Smooth muscle cell (in vitro differentiated cells): ENCODE results near the gene EEF1A1. TPM values are rescaled to one million over a fixed set of nuclear protein-coding genes. Genes with fewer than 3 reads are reported as not detected.
A peak's percentile ranks its signal among the peaks of the same experiment; 100 is the strongest.
"Not testable (repeated sequence)": the region's sequence is repeated elsewhere in the genome, so short reads cannot be mapped to it uniquely, and the experiment has no call there.

Experiments
- DNase-seq: peaks from one replicate; lab custom pipeline; 2025; ENCODE audit not compliant: unreplicated experiment; lab: John Stamatoyannopoulos, UW
- H2AFZ ChIP-seq: fragments of 200-600 bp; sonication (generic); 2 replicates; pipeline ENCODE4 v1.6.0; 2016; ENCODE audit warnings: antibody characterized with exemption, low read depth, mild to moderate bottlenecking
- H3F3A ChIP-seq: fragments of 200-600 bp; sonication (generic); 2 replicates; pipeline ENCODE4 v1.6.0; 2017; ENCODE audit warnings: antibody characterized with exemption, low read depth
- H3K27ac ChIP-seq: fragments of 200-600 bp; sonication (generic); 2 replicates; pipeline ENCODE4 v1.5.1; 2016; ENCODE audit warnings: low read depth, mild to moderate bottlenecking
- H3K27me3 ChIP-seq: fragments of 200-600 bp; sonication (generic); 2 replicates; pipeline ENCODE4 v1.6.1; 2016; ENCODE audit warnings: low read depth, mild to moderate bottlenecking
- H3K36me3 ChIP-seq: fragments of 200-600 bp; sonication (generic); 2 replicates; pipeline ENCODE4 v1.5.1; 2016; ENCODE audit warnings: low read depth
- H3K4me1 ChIP-seq: fragments of 200-600 bp; sonication (generic); 2 replicates; pipeline ENCODE4 v1.5.1; 2016; ENCODE audit warnings: low read depth
- H3K4me2 ChIP-seq: fragments of 200-600 bp; sonication (generic); 2 replicates; pipeline ENCODE4 v1.6.0; 2016; ENCODE audit warnings: mild to moderate bottlenecking
- H3K4me3 ChIP-seq: fragments of 200-600 bp; sonication (generic); 2 replicates; pipeline ENCODE4 v1.5.1; 2016; ENCODE audit warnings: mild to moderate bottlenecking
- H3K79me2 ChIP-seq: fragments of 200-600 bp; sonication (generic); 2 replicates; pipeline ENCODE4 v1.6.0; 2016; ENCODE audit warnings: low read depth, mild to moderate bottlenecking
- H3K9ac ChIP-seq: fragments of 200-600 bp; sonication (generic); 2 replicates; pipeline ENCODE4 v1.6.0; 2016; ENCODE audit warnings: low read depth
- H3K9me3 ChIP-seq: fragments of 200-600 bp; sonication (generic); replicated peaks from 2 replicates; pipeline ENCODE4 v1.5.1; 2016; ENCODE audit warnings: low read depth
- H4K20me1 ChIP-seq: fragments of 200-600 bp; sonication (generic); 2 replicates; pipeline ENCODE4 v1.6.0; 2016; ENCODE audit warnings: low read depth
- CTCF ChIP-seq: fragments of 200-600 bp; sonication (generic); IDR thresholded peaks from 2 replicates; pipeline ENCODE4 v1.5.1; 2017; ENCODE audit warnings: borderline replicate concordance, mild to moderate bottlenecking, antibody characterized with exemption; ENCODE audit not compliant: insufficient read depth, poor library complexity, severe bottlenecking
- WGBS: methylation state at CpG from one replicate; pipeline ENCODE4 v1.1.7; 2016; ENCODE audit warnings: low lambda C conversion rate; 5-methylcytosine and 5-hydroxymethylcytosine counted together
- polyA plus RNA-seq: library from polyadenylated mRNA; unstranded; fragments of >200 nt; fragmentation: Nextera tagmentation; extraction: Ambion mirVana; gene quantifications from 2 replicates; pipeline ENCODE4 v1.2.1, GENCODE V29; 2016
- total RNA-seq: library from RNA; depleted of rRNA; stranded (reverse); fragments of >200 nt; gene quantifications from 2 replicates; pipeline ENCODE4 v1.2.3, GENCODE V29; 2014

Gene EEF1A1
- total RNA-seq (8,046 and 9,106 TPM in 2 replicates), polyA plus RNA-seq (2,147 and 2,255 TPM in 2 replicates)

GRCh38 chr6:73520688-73521350, at the start of gene EEF1A1:
Gene EEF1A1 (minus strand): TSS chr6:73521032. CDS start chr6:73520026, 1,006 bp downstream.
- no peak for TF ChIP-seq CTCF
- H3K4me3 ChIP-seq: peak within 1 kb of the TSS; percentile 85
- WGBS: 1% methylated on average over 53 of the region's 53 CpGs
- H3K36me3 ChIP-seq: peaks cover 19% of the 10 kb centered on the region
- peaks cover 38% of the 10 kb centered on the region for H3K79me2 ChIP-seq
- H3K9me3 ChIP-seq: no peaks in the 10 kb centered on the region
- H3K27ac ChIP-seq: peak within 1 kb of the TSS; percentile 99
- peak within 1 kb of the TSS; percentile 99 for H3K4me2 ChIP-seq
- H3K9ac ChIP-seq: peak within 1 kb of the TSS; percentile 100
- H3K4me1 ChIP-seq: peaks cover 7% of the 10 kb centered on the region
- H3K27me3 ChIP-seq: no peaks in the 10 kb centered on the region
- H4K20me1 ChIP-seq: peaks cover 48% of the 10 kb centered on the region
- DNase-seq: peak; percentile 96
- peaks cover 30% of the 10 kb centered on the region for H3F3A ChIP-seq
- H2AFZ ChIP-seq: peak within 1 kb of the TSS; percentile 73

GRCh38 chr6:73569121-73569520, 48.3 kb upstream of the EEF1A1 start:
- no peak overlapping the region for H3K27ac ChIP-seq
- TF ChIP-seq CTCF: no peak
- H3K4me1 ChIP-seq: peaks cover 13% of the 10 kb centered on the region
- no peaks in the 10 kb centered on the region for H3K79me2 ChIP-seq
- H3K9me3 ChIP-seq: no peaks in the 10 kb centered on the region
- DNase-seq: no peak
- H3K27me3 ChIP-seq: no peaks in the 10 kb centered on the region
- H4K20me1 ChIP-seq: no peaks in the 10 kb centered on the region
- no peak overlapping the region for H3K4me2 ChIP-seq
- H2AFZ ChIP-seq: no peak overlapping the region
- H3F3A ChIP-seq: no peaks in the 10 kb centered on the region
- WGBS: 82% methylated on average over 5 of the region's 5 CpGs
- no peak overlapping the region for H3K4me3 ChIP-seq
- H3K36me3 ChIP-seq: no peaks in the 10 kb centered on the region
- H3K9ac ChIP-seq: no peak overlapping the region

GRCh38 chr6:73566954-73567591, 46.2 kb upstream of the EEF1A1 start:
- H3K27me3 ChIP-seq: no peaks in the 10 kb centered on the region
- H3K4me3 ChIP-seq: no peak overlapping the region
- no peak overlapping the region for H3K9ac ChIP-seq
- H3K9me3 ChIP-seq: no peaks in the 10 kb centered on the region
- no peaks in the 10 kb centered on the region for H3F3A ChIP-seq
- peak overlapping the region; percentile 20 for H3K27ac ChIP-seq
- TF ChIP-seq CTCF: no peak
- 86% methylated on average over 8 of the region's 8 CpGs for WGBS
- no peak overlapping the region for H2AFZ ChIP-seq
- no peak for DNase-seq
- peaks cover 13% of the 10 kb centered on the region for H3K4me1 ChIP-seq
- no peaks in the 10 kb centered on the region for H3K79me2 ChIP-seq
- peak overlapping the region; percentile 20 for H3K4me2 ChIP-seq
- no peaks in the 10 kb centered on the region for H4K20me1 ChIP-seq
- H3K36me3 ChIP-seq: no peaks in the 10 kb centered on the region

GRCh38 chr6:73566486-73566871, 45.6 kb upstream of the EEF1A1 start:
- H4K20me1 ChIP-seq, H3K9ac ChIP-seq, H3K9me3 ChIP-seq, H3K36me3 ChIP-seq, DNase-seq, H3K79me2 ChIP-seq, H3K27me3 ChIP-seq, H3K4me3 ChIP-seq, H3F3A ChIP-seq: not testable (repeated sequence)
- Histone ChIP-seq H3K4me2 (peak overlapping the region; percentile 51), H3K27ac (peak overlapping the region; percentile 20), H3K4me1 (peaks cover 13% of the 10 kb centered on the region), H2AFZ (peak overlapping the region; percentile 97)
- WGBS: 81% methylated on average over 2 of the region's 2 CpGs
